Body of pancreas (tissue), 4 donors: ENCODE results near the gene ZBTB38.

Source experiments
- POLR2A ChIP-seq, 3 donors: fragments of 450-650 bp; IDR thresholded peaks; one replicate each; pipeline ENCODE4 v1.6.1; 2016; ENCODE audit warnings: antibody characterized with exemption in 3 of 3, mild to moderate bottlenecking in 2 of 3
- TF ChIP-seq, protein P1 (sequence below), 7 experiments: fragments of 450-650 bp in 4 of 7; fragments of 200-600 bp in 3 of 7; sonication (generic) in 3 of 7; IDR thresholded peaks; one replicate each; pipeline ENCODE4 v1.5.1; 2016 to 2019; ENCODE audit warnings: antibody characterized with exemption in 7 of 7

- TF ChIP-seq, protein P1, sequence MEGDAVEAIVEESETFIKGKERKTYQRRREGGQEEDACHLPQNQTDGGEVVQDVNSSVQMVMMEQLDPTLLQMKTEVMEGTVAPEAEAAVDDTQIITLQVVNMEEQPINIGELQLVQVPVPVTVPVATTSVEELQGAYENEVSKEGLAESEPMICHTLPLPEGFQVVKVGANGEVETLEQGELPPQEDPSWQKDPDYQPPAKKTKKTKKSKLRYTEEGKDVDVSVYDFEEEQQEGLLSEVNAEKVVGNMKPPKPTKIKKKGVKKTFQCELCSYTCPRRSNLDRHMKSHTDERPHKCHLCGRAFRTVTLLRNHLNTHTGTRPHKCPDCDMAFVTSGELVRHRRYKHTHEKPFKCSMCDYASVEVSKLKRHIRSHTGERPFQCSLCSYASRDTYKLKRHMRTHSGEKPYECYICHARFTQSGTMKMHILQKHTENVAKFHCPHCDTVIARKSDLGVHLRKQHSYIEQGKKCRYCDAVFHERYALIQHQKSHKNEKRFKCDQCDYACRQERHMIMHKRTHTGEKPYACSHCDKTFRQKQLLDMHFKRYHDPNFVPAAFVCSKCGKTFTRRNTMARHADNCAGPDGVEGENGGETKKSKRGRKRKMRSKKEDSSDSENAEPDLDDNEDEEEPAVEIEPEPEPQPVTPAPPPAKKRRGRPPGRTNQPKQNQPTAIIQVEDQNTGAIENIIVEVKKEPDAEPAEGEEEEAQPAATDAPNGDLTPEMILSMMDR (IDR thresholded peaks at IDR 0.05), result no peak
- TF ChIP-seq POLR2A (IDR thresholded peaks at IDR 0.05), result no peak
Observed at GRCh38 chr3:141401095-141401494, 32.8 kb downstream of the ZBTB38 start.
